GM12892 (cell line): ENCODE measurements around the gene KRT32.
A peak's percentile ranks its signal among the peaks of the same experiment; 100 is the strongest.

Experiments
- DNase-seq: peaks from one replicate; pipeline ENCODE4 v3.0.0; 2011; ENCODE audit not compliant: insufficient read length
- FAIRE-seq: peaks from 2 replicates; lab custom pipeline; 2011; peaks lifted over from hg19 to GRCh38; lab: Jason Lieb, UNC
- POLR2A ChIP-seq: IDR thresholded peaks from 2 replicates; pipeline ENCODE4 v1.6.1; 2011; ENCODE audit warnings: low read depth, low read length, control low read depth
- POLR2AphosphoS5 ChIP-seq: IDR thresholded peaks from 2 replicates; pipeline ENCODE4 v1.6.1; 2011; ENCODE audit warnings: low read depth, low read length, control low read depth
- TAF1 ChIP-seq: IDR thresholded peaks from 2 replicates; pipeline ENCODE4 v1.6.1; 2011; ENCODE audit warnings: low read depth, mild to moderate bottlenecking, control low read depth, low read length, borderline replicate concordance

Gene KRT32

GRCh38 chr17:41418116-41418860, 48.9 kb downstream of the KRT32 start:
- DNase-seq (no peak), FAIRE-seq (no peak)
- no peak for TF ChIP-seq POLR2A
- no peak for TF ChIP-seq TAF1
- no peak for TF ChIP-seq POLR2AphosphoS5

DNA sequence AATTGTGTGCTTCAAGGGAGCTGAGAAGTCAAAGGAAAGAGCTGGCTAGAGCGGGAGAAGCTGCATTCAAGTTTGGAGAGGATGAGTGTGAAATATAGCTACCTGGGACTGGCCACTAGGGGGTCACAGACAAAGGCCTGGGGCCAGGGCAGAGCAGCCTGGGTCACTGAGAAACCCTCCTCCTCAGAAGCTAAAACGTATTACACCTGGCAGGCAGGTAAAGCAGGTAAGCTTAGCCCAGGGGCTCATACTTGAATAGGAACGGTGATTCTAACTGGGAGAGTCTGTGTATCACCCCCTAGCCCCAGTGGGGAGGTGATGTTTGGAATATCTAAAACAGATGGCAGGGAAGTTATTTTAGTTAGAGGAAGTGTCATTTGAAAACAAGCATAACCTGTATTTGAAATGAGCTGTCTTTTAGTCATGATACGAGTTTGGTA, 49.6 kb downstream of the KRT32 start:
- FAIRE-seq, result no peak
- no peak for TF ChIP-seq TAF1
- no peak for TF ChIP-seq POLR2A
- TF ChIP-seq POLR2AphosphoS5, result no peak

DNA sequence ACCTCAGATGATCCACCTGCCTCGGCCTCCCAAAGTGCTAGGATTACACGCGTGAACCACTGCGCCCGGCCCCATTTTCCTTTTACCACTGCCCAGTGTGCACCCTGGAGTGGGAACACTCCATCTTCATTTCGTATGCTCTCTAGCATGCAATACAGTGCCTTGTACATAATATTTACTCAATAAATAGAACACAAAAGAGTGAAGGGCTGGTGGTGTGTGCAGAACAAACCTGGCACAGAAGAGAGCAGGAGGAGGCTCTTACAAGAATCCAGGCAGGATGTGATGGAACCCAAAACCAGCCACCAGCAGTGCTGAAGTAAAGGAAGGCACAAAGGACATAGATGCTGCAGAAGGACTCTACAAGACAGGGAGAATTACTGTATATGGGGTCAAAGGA, 50.1 kb downstream of the KRT32 start:
- FAIRE-seq, result no peak
- TF ChIP-seq TAF1 (no peak), POLR2A (no peak), POLR2AphosphoS5 (no peak)
- no peak for DNase-seq

More for the DNA sequence above, 49.6 kb downstream of the KRT32 start:
- peak; percentile 24 for DNase-seq

GRCh38 chr17:41416479-41416878, 50.7 kb downstream of the KRT32 start:
- no peak for TF ChIP-seq POLR2AphosphoS5
- TF ChIP-seq TAF1, result no peak
- no peak for TF ChIP-seq POLR2A
- DNase-seq (no peak), FAIRE-seq (no peak)

GRCh38 chr17:41415833-41416335, 51.3 kb downstream of the KRT32 start:
- DNase-seq, result no peak
- FAIRE-seq, result no peak
- no peak for TF ChIP-seq POLR2AphosphoS5
- TF ChIP-seq POLR2A, result no peak
- TF ChIP-seq TAF1, result no peak

DNA sequence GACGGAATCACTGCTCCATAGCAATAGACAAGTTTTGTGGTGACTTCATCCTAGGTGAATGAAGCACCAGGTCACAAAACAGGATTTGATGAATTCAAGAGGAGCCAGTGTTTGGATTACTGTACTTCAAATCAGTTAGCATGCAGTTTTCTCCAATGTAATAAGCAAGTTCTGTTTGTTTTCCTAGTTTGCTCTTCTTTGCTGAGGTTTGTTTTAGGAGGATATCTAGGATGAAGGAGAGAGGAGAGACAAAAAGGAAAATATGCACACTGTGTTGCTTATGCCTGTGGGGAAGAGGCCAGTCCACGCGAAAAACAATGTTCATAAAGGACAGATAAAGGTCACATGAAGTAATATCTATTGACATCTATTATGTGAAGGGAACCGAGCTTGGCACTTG, 51.8 kb downstream of the KRT32 start:
- TF ChIP-seq TAF1 (no peak), POLR2AphosphoS5 (no peak), POLR2A (no peak)
- DNase-seq, result no peak
- no peak for FAIRE-seq

- no peak for TF ChIP-seq POLR2A
- no peak for TF ChIP-seq POLR2AphosphoS5
- TF ChIP-seq TAF1, result no peak
- FAIRE-seq (no peak), DNase-seq (no peak)
These were observed 53.2 kb downstream of the KRT32 start for GRCh38 chr17:41413982-41414381.

DNA sequence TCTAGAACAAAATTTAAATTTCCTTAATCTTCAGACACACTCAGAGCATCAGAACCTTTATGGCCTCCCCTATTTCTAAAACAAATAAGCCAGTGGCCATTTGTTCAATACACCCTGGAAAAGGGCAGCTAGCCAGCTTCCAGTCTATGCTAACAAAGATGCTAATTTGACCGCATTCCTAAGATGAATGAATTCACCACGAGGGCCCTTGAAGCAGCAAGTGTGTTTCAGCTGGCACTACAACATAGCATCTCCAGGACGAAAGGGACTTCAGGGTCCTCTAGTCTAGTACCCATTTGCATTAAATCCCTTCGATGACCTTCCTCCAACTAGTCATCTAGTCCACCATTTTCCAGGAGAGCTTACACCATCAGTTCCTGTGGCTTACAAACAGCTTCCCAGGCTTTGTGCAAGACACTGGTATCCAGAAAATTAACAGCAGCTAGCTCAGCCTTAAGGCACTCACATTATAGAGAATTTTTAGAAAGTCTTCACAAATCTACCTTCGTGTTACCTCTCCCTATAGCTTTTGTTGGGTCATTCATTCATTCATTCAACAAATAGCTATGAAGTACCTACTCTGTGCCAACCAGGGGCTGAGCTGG, 53.7 kb downstream of the KRT32 start:
- TF ChIP-seq TAF1, result no peak
- TF ChIP-seq POLR2A, result no peak
- TF ChIP-seq POLR2AphosphoS5, result no peak
- FAIRE-seq, result no peak

DNA sequence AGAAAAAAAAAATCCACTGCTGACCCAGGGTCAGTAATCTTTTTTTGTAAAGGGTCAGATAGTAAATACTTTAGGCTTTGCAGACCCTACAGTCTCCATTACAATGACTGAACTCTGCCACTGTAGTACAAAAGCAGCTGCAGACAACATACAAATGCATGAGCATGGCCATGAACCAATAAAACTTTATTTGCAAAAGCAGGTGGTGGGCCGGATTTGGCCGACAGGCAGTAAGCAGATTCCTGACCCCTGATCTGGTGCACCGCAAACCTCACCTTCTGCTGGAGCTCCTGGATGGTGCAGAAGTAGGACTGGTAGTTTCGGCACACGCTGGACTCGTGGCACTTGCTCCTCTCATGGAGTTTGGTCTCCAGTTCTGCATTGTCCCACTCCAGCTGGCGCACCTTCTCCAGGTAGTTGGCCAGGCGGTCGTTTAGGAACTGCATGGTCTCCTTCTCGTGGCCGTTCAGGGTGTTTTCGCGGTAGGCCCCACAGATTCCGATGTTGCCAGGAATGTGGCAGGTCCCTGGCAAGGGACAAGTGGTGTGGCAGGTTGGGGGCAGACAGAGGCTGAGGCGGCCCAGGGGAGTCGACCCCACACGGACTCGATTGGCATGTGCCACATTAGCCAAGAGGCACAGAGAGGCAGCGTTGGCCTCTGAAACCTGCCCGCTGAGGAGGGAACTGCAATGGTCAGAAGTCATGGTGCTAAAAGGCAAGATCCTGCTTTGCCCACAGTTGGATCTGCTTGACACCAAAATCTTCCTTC, 55.9 kb downstream of the KRT32 start:
- TF ChIP-seq TAF1 (no peak), POLR2A (no peak), POLR2AphosphoS5 (no peak)
- no peak for FAIRE-seq
- DNase-seq, result no peak

More for the DNA sequence above, 53.7 kb downstream of the KRT32 start:
- DNase-seq, result no peak
